ENCODE measurements around the gene CIZ1. TPM values are rescaled to one million over a fixed set of nuclear protein-coding genes. Genes with fewer than 3 reads are reported as not detected.

The CIZ1 gene
- total and polyA plus RNA-seq, 2 of the 13 experiments (the other 11 are each of a cell fraction or from before 2014, with no cell fraction given), result 30.6 to 50.3 TPM

GRCh38 chr9:128203707-128204551 is 12.6 kb upstream of the CIZ1 start (continued):
- peak; percentile 77; the same call in 1 of the 2 replicates for TF ChIP-seq PATZ1 (CRISPR knock-in tag; IDR thresholded peaks at IDR 0.05)
- TF ChIP-seq DNMT3B (CRISPR knock-in tag; conservative IDR thresholded peaks at IDR 0.05), result no peak
- TF ChIP-seq, protein P1, sequence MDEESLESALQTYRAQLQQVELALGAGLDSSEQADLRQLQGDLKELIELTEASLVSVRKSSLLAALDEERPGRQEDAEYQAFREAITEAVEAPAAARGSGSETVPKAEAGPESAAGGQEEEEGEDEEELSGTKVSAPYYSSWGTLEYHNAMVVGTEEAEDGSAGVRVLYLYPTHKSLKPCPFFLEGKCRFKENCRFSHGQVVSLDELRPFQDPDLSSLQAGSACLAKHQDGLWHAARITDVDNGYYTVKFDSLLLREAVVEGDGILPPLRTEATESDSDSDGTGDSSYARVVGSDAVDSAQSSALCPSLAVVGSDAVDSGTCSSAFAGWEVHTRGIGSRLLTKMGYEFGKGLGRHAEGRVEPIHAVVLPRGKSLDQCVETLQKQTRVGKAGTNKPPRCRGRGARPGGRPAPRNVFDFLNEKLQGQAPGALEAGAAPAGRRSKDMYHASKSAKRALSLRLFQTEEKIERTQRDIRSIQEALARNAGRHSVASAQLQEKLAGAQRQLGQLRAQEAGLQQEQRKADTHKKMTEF (CRISPR knock-in tag; IDR thresholded peaks at IDR 0.05), result 0 out of 2 replicates have a peak, but pooled peaks have one; percentile 17
- TF ChIP-seq HNRNPLL (IDR thresholded peaks at IDR 0.05; ENCODE audit: low read depth, low read length, poor library complexity, severe bottlenecking), result peak; percentile 47
- TF ChIP-seq HNRNPL (IDR thresholded peaks at IDR 0.05; ENCODE audit: low read depth, low read length), result peak; percentile 71; the same call in 1 of the 2 replicates
- peak; percentile 15; the same call in 1 of the 2 replicates for TF ChIP-seq SAP130 (CRISPR knock-in tag; IDR thresholded peaks at IDR 0.05; ENCODE audit: low read depth)
- TF ChIP-seq SALL1 (CRISPR knock-in tag; IDR thresholded peaks at IDR 0.05), result peak; percentile 19; the same call in 1 of the 2 replicates
- TF ChIP-seq MYC (CRISPR knock-in tag; IDR thresholded peaks at IDR 0.05; ENCODE audit: borderline replicate concordance), result peak; percentile 35; the same call in 1 of the 2 replicates
- TF ChIP-seq, protein P2, sequence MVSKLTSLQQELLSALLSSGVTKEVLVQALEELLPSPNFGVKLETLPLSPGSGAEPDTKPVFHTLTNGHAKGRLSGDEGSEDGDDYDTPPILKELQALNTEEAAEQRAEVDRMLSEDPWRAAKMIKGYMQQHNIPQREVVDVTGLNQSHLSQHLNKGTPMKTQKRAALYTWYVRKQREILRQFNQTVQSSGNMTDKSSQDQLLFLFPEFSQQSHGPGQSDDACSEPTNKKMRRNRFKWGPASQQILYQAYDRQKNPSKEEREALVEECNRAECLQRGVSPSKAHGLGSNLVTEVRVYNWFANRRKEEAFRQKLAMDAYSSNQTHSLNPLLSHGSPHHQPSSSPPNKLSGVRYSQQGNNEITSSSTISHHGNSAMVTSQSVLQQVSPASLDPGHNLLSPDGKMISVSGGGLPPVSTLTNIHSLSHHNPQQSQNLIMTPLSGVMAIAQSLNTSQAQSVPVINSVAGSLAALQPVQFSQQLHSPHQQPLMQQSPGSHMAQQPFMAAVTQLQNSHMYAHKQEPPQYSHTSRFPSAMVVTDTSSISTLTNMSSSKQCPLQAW (CRISPR knock-in tag; IDR thresholded peaks at IDR 0.05), result 0 out of 2 replicates have a peak, but pooled peaks have one; percentile 29
- TF ChIP-seq ZNF7 (CRISPR knock-in tag; IDR thresholded peaks at IDR 0.05), result peak; percentile 27; the same call in 1 of the 2 replicates
- no peak for TF ChIP-seq ZNF552 (CRISPR knock-in tag; IDR thresholded peaks at IDR 0.05; ENCODE audit: borderline replicate concordance)
- TF ChIP-seq GABPB1 (CRISPR knock-in tag; IDR thresholded peaks at IDR 0.05), result peak; percentile 40; the same call in 1 of the 2 replicates
- TF ChIP-seq KDM2A (CRISPR knock-in tag; IDR thresholded peaks at IDR 0.05; ENCODE audit: borderline replicate concordance, low read depth), result peak; percentile 60; the same call in 1 of the 2 replicates
- no peak for TF ChIP-seq AHR (CRISPR knock-in tag; IDR thresholded peaks at IDR 0.05)
- no peak for TF ChIP-seq ZNF577 (CRISPR knock-in tag; IDR thresholded peaks at IDR 0.05; ENCODE audit: borderline replicate concordance, low read depth)
- TF ChIP-seq, protein P3, sequence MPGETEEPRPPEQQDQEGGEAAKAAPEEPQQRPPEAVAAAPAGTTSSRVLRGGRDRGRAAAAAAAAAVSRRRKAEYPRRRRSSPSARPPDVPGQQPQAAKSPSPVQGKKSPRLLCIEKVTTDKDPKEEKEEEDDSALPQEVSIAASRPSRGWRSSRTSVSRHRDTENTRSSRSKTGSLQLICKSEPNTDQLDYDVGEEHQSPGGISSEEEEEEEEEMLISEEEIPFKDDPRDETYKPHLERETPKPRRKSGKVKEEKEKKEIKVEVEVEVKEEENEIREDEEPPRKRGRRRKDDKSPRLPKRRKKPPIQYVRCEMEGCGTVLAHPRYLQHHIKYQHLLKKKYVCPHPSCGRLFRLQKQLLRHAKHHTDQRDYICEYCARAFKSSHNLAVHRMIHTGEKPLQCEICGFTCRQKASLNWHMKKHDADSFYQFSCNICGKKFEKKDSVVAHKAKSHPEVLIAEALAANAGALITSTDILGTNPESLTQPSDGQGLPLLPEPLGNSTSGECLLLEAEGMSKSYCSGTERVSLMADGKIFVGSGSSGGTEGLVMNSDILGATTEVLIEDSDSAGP (CRISPR knock-in tag; IDR thresholded peaks at IDR 0.05; ENCODE audit: borderline replicate concordance), result peak; percentile 34; the same call in 1 of the 2 replicates

Measured in HepG2 (cell line).